Epidermal melanocyte (primary cell): ENCODE data around the gene STX18.
A peak's percentile ranks its signal among the peaks of the same experiment; 100 is the strongest.
"Not testable (repeated sequence)": the region's sequence is repeated elsewhere in the genome, so short reads cannot be mapped to it uniquely, and the experiment has no call there.

Experiments
- DNase-seq: peaks from one replicate; pipeline ENCODE4 v3.0.0; 2011; ENCODE audit warnings: low spot score; ENCODE audit not compliant: insufficient read length

The STX18 gene

DNA sequence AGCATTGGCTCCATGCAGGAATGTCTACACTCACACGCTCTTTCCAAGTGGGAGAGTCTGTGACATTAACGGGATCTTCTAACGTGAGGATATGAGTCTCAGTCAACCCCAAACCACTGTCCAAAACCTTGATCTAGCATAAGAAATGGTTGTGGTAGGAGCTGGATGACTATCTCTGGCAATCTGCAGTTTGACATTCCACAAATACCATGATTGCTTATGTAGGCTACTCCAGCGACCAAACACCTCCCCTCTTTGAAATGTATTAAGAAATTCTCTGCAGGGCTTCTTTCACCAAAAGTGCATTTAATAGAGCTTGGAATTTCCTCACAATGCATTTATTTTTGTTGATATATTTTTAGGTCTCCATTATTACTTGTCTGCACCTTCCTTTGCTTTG is 14.1 kb upstream of the STX18 start:
- peak; percentile 57 for DNase-seq

DNA sequence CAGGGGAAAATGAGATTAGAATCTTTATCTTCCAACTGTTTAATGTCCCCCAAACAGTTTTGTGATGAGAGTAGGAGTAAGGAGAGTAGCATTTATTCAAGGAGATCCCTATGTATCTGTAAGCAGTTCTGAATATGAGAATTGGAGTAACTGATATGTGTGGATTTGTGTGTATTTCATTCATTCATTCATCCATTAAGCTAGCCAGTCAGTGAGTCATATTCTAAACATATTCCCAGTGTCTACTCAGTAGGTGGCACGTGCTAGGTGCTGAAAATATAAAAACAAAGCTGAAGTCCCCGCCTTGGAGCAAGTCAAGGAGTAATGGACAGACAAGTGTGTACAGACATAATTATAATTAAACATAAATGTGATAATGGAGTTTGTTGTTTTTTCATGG is 12.4 kb upstream of the STX18 start:
- DNase-seq = no peak

DNA sequence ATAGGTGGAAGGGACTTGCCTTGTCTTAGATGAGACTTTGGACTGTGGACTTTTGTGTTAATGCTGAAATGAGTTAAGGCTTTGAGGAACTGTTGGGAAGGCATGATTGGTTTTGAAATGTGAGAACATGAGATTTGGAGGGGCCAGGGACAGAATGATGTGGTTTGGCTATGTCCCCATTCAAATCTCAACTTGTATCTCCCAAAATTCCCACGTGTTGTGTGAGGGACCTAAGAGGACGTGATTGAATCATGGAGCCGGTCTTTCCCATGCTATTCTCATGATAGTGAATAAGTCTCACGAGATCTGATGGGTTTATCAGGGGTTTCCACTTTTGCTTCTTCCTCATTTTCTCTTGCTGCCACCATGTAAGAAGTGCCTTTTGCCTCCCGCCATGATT is 10.2 kb upstream of the STX18 start:
- DNase-seq = not testable (repeated sequence)

DNA sequence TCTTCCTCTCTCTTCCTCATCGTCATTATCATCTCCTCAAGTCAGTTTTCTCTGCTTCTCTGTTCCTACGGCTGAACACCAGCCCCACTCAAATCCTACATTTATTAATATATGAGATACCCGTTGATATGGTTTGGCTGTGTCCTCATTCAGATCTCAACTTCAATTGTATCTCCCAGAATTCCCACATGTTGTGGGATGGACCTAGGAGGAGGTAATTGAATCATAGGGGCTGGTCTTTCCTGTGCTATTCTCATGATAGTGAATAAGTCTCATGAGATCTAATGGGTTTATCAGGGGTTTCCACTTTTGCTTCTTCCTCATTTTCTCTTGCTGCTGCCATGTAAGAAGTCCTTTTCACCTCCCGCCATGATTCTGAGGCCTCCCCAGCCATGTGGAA is 8.3 kb upstream of the STX18 start:
- DNase-seq = not testable (repeated sequence)

DNA sequence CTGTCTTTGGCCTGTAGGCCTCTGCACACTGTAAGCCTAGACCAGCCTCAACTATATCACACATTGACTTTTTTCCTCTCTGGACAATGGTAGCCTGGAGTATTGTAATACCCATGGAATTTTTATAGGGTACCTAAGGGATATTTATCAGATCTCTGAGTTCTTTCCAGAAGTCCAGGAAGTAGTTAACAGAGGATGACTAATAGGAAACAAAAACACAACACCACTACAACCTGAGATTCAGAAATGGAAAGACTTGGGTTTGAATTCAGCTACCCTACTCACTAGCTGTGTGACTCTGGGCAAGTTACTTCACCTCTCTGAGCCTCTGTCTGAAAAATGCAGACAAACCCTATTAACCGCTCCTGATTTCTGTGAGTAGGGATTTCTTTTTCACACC is 7.7 kb upstream of the STX18 start:
- DNase-seq = no peak

DNA sequence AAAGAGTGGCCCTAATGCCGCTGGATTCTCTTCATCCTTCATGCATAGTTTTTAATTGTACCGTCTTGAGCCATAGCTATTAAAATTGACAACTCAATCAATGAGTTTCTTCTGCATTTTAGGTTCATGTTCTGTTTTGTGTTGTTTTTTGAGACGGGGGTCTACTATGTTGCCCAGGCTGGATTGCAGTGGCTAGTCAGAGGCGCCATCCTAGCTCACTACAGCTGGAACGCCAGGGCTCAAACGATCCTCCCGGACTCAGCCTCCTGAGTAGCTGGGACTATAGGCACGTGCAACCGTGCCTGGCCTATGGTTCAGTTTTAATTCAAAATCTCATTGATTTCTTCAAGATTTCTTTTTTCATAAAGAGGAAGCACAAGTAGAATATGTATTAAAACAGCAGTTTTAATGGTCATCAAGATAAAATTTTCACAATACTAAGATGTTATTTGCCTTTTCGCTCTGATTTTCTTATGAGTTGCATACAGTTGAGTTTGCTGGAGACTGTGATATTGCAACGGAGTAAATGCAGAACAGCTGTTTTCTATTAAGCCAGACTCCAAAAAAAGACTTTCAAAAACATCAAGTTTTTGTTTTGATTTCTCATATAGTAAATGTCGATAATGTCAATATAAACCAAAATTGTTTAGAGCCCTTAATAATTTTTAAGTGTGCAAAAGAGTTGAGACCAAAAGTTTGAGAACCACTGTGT is 1.1 kb upstream of the STX18 start:
- no peak for DNase-seq

DNA sequence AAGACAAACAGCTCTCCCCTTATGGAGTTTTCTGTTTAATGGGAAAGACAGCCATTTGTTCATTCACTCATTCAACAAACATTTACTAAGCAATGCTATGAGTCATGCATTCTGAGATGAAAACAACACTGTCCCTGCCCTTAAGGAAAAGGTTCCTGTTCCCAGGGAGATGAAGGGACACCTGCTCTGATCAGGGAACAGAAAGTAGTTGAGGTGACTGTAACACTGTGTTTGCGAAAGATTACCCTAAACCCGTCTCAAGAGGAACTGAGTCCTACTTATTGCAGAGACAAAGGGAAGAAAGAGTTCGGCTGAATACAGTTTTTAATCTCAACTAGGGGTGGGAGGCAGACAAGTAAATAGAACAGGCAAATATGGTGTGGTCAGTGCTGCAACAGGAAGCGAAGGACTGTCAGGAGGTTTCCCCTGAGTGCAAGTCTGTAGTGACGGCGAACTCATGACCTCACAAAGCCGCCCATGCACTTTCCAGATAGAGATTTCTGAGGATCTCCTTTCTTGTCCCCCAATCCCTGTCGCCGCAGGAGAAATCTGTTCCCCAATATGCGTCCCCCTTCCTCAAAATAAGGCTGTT is 712 bp downstream of the STX18 start:
- peak; percentile 35 for DNase-seq

GRCh38 chr4:4539481-4539880 is 2.4 kb downstream of the STX18 start:
- DNase-seq = no peak

DNA sequence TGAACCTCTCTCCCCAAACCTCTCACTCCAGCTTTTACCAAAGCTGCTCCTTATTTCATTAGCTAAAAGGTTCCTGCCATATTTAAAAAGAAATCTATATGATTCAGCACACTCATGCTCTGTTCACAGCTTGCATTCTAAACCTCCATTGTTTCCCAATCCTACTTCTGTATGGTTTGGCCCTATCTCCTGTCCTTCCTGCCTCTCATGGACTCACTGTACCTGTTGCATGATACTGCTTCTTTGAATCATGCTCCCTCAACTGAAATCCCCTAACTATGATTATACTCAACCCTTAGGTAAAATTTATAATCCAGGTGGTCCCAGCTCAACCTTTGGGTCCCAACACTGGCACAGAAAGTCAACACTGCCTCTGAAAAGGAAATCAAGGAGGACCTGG is 6.3 kb downstream of the STX18 start:
- no peak for DNase-seq

GRCh38 chr4:4534515-4535145 is 7.2 kb downstream of the STX18 start:
- no peak for DNase-seq

- DNase-seq = no peak
Observed at GRCh38 chr4:4533461-4534169, 8.2 kb downstream of the STX18 start.

- DNase-seq = no peak
Observed at GRCh38 chr4:4532371-4533154, 9.3 kb downstream of the STX18 start.

DNA sequence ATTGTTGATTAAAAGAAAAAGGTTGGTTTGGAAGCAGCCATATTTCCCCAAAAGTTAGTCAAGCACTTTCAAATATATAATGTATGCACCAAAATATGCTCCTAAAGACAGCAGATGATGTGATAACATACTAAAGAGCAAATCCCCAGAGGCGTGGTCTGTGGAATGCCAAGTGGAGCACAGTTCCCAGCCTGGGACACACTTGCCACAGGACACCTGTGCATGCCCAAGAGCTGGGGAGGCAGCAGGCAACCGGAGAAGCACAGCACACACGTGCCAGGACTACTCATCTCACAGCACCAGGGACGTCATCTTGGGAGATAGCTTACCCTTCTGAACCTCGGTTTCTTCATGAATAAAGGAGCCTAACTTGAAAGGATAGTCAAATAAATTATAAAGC is 12.5 kb downstream of the STX18 start:
- DNase-seq = no peak

- DNase-seq = no peak
Observed at GRCh38 chr4:4526401-4526800, 15.4 kb downstream of the STX18 start.

GRCh38 chr4:4524364-4524763 is 17.5 kb downstream of the STX18 start:
- no peak for DNase-seq

GRCh38 chr4:4521731-4522130 is 20.1 kb downstream of the STX18 start:
- no peak for DNase-seq

- DNase-seq = no peak
Observed at GRCh38 chr4:4521136-4521535, 20.7 kb downstream of the STX18 start.

GRCh38 chr4:4519297-4519894 is 22.5 kb downstream of the STX18 start:
- no peak for DNase-seq

DNA sequence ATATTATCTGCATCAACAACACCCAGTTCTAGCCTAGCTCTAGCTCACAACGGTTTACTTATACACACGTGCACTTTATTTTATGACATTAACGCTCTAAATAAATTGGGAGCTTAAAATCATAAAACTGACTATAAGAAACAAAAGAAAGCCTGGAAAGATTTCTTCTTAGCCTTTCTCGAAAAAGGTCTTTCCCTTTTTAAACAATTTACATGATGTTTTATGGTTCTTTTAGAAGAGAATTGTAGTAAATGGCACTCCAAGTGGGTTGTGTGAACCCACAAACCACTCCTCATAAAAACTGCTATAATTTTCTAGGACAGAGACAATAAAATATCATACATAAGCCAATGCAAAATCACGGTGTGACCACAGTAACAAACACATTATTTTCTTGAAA is 23.1 kb downstream of the STX18 start:
- DNase-seq = no peak

DNA sequence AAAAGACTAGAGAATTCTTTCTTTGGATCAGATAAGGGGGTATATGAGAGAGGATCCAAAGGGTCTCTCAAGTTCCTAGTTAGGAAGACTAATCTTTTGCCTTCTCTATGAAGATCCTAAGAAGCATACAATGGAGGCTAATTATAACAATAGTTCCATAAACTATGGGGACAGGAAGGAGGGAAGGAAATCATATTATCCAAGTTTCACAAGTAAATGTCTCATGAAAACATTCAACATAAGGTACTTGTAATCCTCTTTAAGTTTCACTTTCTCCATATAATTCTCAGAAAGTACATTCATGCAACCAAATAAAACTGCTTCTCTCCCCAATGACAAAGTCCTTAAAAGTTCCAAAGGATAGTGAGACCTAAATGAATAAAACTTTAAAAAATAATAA is 27.1 kb downstream of the STX18 start:
- DNase-seq = no peak

GRCh38 chr4:4512282-4512681 is 29.6 kb downstream of the STX18 start:
- no peak for DNase-seq
